Endothelial cell of hepatic sinusoid (primary cell): Measurements from ENCODE around the gene SUMO2.
"Not testable (repeated sequence)": the region's sequence is repeated elsewhere in the genome, so short reads cannot be mapped to it uniquely, and the experiment has no call there.

Experiments
- in situ Hi-C: cut with HindIII; loops from 2 replicates; pipeline ENCODE4 v1.10.0; 2017; ENCODE audit warnings: low sequenced_read_pairs

SUMO2 gene

DNA sequence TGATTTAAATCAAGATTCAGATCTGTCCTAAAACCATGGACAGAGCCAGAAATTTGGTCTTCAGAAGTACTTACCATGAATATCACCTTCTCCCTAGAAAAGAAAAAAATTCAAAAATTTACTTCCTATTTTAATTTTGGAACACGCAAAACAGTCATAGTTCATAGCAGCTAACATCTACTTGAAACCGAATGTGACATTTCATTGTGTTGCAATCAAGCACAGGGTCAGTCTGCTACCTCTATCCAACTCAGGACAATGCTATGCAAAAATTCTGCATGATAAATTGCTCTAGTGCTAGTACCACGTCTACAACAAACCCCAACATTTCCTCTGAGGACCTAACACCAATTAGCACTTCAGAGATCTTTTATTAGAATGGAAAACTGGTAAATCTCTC, 36.2 kb downstream of the SUMO2 start:
- in situ Hi-C loops: no loop called here

DNA sequence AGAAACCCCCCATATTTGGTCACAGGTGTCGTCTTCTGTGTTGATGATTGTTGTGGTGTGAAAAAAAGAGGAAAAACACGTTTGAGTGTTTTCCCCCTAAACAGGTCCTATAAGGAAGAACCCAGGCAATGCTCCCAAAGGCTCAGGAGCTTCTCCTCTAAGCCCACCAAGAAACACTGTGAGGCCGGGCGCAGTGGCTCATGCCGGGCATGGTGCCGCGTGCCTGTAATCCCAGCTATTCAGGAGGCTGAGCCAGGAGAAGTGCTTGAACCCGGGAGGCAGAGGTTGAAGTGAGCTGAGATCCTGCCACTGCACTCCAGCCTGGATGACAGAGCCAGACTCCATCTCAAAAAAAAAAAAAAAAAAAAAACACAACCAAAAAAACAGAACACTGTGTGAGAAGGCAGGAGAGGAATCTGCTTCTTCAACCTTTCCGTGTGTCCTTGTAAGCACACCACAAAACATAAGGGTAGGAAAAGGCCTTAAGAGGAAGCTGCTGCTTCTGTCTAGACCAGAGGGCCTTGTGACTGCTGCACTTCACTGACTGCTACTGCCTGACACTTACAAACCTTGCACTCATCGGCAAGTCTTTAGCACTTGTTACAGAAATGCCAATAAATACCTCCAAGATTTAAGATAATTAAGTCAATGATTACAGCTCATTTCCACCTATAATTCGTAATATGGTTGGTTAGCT, 37.8 kb downstream of the SUMO2 start:
- in situ Hi-C loops: no loop called here

DNA sequence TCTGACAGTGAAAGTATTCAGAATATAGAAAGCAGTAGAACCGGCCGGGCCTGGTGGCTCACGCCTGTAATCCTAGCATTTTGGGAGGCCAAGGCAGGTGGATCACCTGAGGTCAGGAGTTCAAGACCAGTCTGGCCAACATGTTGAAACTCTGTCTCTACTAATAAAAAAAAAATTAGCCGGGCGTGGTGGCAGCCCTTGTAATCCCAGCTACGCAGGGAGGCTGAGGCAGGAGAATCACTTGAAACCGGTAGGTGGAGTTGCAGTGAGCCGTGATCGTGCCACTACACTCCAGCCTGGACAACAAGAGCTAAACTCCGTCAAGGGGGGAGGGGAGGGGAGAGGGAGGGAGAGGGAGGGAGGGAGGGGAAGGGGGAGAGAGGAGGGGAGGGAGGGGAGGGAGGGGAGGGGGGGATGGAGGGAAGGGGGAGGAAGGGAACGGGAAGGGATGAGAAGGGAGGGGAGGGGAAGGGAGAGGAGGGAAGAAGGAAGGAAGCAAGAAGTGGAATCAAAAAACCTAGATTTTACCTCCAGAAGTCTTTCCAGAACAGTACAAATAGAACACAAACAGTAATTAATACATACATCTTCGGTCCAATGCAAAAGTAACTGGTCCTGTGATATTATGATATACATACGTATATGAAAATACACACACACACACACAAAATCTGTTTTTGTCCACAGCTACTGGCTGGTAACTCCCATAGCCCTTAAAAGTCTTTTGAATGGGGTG, 40.4 kb downstream of the SUMO2 start:
- in situ Hi-C loops: no loop called here

DNA sequence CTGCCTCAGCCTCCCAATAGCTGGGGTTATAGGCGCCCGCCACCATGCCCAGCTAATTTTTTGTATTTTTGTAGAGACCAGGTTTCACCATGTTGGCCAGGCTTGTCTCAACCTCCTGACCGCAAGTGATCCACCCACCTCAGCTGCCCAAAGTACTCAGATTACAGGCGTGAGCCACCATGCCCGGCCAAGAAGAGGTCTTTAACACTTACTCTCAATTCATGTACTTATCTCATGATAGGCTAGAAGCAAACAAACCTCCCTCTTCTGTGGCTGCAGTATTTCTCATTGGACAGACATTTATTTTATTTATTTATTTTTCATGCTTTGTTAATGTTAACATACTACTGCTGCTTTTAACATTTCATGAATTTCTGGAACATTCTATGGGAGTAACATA, 44.2 kb downstream of the SUMO2 start:
- in situ Hi-C loops: loop anchor here (5.0 kb wide), 1 partner anchor 96 kb away; no protein-coding TSS in a partner anchor

DNA sequence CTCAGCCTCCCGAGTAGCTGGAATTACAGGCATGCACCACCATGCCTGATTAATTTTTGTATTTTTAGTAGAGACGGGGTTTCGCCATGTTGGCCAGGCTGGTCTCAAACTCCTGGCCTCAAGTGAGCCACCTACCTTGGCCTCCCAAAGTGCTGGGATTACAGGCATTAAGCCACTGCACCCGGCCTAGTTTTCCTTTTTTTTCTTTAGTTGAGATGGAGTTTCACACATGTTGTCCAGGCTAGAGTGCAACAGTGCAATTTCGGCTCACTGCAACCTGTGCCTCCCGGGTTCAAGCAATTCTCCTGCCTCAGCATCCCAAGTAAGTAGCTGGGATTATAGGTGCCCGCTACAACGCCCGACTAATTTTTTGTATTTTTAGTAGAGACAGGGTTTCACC, 45.0 kb downstream of the SUMO2 start:
- in situ Hi-C loops: loop anchor here (5.0 kb wide), 1 partner anchor 95 kb away; no protein-coding TSS in a partner anchor

DNA sequence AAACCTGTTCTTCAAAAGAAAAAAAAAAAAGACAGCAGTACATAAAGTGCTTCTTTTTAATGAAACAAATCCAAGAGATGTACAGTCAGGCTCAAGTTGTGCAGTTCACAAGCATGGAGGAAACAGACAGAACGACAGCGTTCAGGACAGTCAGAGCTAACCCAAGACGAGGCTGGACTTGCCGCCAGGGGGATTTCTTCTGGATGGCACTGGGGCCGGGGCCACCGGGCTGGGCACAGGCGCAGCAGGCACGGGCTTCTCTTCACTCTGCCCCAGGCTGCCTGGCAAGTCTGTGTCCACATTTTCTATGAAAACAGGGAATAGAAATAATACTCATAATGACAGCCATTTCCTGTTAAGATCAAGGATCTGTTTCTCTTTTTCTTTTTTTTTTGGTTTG, 46.8 kb downstream of the SUMO2 start:
- in situ Hi-C loops: loop anchor here (5.0 kb wide), 1 partner anchor 94 kb away; no protein-coding TSS in a partner anchor

DNA sequence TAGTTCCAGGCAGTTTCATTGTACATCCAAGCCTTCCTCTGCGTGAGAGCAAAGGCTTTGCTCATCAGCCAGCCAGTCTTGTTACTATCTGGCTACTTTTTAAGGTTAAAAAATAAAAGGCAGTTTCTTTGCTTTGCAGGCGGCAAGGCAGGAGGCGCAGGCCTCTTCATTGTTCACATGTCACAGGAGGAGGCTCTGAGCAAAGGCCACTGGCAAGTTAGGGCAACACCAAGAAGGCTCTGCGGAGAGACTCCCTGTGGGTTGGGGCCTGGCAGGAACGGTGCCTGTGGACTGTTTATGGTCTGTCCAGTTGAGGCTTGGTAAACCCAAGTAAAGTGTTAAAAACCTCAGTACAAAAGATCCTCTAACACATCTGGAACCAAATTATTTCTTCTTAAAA, 47.3 kb downstream of the SUMO2 start:
- in situ Hi-C loops: loop anchor here (5.0 kb wide), 1 partner anchor 93 kb away; no protein-coding TSS in a partner anchor

DNA sequence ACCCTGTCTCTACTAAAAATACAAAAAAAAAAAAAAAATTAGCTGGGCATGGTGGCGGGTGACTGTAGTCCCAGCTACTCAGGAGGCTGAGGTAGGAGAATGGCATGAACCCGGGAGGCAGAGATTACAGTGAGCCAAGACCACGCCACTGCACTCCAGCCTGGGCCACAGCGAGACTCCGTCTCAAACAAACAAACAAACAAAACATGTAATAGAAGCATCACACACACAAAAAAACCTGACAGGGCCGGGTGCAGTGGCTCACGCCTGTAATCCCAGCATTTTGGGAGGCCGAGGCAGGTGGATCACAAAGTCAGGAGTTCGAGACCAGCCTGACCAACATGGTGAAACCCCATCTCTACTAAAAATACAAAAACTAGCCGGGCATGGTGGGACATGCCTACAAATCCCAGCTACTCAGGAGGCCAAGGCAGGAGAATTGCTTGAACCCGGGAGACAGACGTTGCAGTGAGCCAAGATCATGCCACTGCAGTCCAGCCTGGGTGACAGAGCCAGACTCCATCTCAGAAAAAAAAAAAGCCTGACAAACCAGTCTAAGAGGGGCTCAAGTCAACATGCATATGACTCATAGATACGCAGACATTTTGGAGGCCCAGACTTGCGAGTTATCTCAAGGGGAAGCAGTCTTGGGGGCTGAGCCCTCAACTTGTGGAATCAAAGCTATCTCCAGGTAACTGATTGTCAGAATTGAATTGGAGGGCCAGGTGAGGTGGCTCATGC, 49.0 kb downstream of the SUMO2 start:
- in situ Hi-C loops: not testable (repeated sequence)

DNA sequence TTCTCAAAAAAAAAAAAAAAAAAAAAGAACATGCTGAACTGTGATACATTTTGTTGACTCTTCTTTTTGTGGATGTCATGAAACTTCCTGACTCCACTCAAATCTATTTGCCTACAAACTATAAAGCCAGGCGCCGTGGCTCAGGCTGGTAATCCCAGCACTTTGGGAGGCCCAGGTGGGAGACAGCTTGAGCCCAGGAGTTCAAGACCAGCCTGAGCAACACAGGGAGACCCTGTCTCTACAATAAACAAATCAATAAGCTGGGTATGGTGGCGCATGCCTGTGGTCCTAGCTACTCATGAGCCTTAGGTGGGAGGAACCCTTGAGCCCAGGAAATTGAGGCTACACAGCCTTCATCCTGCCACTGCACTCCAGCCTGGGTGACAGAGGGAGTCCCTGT, 49.8 kb downstream of the SUMO2 start:
- in situ Hi-C loops: no loop called here

DNA sequence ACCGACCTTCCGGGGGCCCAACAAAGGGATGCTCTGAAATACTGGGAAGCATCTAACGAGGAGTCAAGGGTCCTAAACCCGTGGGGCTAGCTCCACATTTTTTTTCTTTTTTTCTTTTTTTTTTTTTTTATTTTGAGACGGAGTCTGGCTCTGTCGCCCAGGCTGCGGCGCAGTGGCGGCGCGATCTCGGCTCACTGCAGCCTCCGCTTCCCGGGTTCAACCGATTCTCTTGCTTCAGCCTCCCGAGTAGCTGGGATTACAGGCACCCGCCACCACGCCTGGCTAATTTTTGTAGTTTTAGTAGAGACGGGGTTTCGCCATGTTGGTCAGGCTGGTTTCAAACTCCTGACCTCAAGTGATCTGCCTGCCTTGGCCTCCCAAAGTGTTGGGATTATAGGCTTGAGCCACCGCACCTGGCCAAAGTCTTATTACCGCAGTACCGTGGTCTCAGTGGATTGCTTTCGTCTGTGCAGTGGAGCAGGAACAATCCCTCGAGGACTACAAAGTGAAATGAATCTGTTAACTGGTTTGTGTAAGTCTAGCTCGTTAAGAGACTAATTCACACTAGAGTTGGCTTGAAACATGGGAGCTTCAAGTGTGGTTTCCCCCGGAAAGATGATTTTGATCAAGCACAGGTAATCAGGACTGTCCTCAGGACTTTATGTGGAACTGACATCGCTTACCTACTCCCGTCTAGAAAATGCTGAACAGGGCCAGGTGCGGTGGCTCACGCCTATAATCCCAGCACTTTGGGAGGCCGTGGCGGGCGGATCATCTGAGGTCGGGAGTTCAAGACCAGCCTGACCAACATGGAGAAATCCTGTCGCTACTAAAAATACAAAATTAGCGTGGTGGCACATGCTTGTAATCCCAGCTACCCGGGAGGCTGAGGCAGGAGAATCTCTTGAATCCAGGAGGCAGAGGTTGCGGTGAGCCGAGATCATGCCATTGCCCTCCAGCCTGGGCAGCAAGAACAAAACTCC, 50.5 kb downstream of the SUMO2 start:
- in situ Hi-C loops: not testable (repeated sequence)

DNA sequence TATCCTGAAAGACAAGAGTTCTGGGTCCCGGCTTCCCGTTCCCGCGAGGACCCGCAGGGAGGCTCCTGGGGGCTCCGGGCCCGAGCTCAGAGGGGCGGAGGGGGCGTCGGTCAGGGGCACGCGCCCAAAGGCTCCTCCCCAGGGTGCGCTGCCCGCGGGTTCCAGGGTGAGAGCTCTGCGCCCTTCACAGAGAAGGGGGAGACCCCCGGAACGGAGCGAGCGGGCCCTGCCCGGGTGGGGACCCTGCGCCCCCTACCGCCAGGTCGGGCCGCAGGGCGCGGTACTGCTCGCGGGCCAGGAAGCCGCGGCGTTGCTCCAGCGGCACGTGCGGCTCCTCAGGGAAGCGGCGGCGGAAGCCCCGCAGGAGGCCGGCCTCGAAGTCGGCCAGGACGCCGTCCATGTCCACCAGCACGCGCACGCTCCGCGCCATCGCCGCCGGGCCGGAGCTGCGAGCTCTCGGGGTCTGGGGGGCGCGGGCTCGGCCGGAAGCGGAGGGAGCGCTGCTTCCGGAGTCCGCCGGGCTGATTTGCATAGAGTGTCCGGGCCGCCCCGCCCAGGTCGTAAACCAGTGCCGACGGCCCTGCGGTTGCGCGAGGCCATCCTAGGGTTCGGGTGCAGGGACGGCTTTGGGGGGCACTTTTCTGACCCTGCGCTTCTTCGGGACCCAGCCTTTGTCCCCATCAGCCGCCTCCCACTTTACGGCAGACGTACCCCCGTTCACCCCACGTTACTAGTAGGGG, 51.3 kb downstream of the SUMO2 start, which contains the start of gene NT5C:
Gene NT5C, minus strand, starts transcription at position 465 of the 740 bp plus-strand sequence. Its CDS starts 35 bp downstream, at position 430.
- in situ Hi-C loops: no loop called here

DNA sequence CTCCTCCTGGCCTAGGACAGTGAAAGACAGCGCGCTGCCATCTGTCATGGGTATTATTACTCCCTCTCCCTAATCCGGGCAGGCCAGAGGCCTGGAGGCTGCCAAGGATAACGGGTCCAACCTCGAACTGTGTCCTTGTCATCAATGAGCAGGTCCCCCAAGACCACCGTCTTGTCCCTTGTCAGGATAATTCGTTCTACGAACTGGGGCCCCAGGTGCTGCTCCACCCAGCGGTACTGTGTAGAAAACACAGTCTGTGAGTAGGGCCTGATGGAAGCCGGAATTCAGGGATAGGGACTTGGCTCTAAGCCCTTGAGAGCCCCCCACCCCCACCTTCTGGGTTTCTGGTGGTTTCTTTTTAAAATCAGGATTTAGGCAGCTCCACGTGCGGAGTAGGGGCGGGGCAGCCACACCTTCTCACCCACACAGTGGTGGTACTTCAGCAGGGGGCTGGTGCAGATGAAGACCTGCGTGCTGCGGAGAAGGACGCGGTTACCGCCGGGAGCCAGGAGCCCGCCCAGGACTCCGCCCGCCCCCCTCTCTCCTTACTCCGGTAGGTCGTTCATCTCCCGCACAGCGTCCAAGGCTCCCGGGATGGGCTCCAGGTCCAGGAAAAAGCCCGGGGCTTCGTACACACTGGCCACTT, 52.0 kb downstream of the SUMO2 start:
- in situ Hi-C loops: no loop called here

DNA sequence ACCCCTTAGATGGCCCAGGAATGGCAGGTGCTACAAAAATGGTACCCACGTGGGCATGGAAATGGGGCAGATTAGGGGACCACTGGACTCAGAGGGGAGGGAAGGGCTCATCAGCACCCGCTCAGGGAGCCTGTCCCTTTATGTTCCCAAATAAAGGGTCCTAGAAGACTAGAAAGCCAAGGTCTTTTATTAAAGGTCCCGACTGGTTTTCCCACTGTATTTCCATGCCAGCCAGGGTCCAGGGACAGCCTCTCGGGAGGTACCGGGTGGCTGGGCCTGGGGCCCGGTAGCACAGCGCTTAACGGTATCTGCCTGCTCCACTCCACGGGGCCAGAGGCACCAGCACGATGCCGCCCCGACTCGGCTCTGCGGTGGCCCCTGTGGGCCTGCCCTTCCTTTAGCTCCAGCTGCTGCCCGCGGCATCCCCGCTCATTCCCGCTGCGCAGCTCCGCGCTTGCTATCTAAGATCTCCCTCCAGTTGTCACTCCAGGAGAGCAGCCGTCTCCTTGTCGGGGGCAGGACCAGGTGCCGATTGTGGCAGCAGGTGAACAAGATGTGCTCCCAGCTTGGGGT, 52.6 kb downstream of the SUMO2 start:
- in situ Hi-C loops: no loop called here

DNA sequence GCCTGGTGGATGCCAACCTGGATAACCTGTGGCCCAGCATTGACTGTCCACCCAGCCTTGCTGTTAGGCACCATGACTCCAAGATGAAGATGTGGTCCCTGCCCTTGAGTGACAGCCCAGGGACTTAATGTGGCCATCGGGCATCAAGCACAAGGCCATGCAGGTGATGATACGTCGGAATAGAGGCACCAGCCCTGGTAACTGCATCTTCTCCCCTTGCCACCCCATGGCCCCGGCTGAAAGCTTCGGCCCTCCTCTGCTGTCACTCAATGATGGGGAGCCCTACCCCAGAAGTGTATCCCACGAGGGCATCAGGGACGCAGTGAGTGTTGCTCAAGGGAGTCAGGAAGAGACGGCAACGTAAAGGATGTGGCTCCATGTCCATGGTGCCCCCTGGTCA, 53.2 kb downstream of the SUMO2 start:
- in situ Hi-C loops: no loop called here

DNA sequence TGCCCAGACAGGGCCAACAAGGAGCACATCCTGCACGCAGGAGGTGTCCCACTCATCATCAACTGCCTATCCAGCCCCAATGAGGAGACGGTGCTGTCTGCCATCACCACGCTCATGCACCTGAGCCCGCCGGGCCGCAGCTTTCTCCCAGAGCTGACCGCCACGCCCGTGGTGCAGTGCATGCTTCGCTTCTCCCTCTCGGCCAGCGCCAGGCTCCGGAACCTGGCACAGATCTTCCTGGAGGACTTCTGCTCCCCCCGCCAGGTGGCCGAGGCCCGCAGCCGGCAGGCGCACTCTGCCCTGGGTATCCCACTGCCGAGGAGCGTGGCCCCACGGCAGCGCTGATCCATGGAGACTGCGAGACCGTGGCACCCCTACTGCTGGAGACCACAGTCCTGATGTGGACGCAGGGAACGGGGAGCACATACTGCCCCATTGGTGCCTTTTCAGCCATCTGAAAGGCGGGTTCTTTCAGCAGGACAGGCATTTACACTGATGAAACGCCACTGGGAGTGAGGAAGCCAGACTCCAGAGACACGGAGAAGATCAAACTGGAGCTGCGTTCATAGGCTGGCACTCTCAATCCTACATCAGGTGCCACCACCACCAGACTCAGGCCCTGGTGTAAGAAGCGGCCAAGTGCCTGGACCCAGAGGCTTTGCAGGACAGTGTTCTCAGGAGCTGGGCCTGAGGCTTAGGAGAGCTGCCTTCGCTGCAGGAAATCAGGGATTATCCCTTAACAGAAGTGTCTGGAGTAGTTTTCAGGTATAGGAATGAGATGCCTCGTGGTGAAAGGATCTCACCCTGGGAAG, 53.9 kb downstream of the SUMO2 start:
- in situ Hi-C loops: no loop called here

DNA sequence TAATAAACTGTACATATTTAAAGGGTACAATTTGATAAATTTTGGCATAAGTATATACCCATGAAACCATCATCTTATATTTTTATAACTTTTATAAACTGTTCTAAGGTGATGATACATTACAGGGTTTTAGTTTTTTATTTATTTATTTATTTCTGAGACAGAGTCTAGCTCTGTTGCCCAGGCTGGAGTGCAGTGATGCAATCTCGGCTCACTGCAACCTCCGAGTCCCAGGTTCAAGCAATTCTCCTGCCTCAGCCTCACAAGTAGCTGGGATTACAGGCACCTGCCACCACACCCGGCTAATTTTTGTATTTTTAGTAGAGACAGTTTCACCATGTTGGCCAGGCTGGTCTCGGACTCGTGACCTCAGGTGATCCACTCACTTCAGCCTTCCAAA, 54.8 kb downstream of the SUMO2 start:
- in situ Hi-C loops: not testable (repeated sequence)

DNA sequence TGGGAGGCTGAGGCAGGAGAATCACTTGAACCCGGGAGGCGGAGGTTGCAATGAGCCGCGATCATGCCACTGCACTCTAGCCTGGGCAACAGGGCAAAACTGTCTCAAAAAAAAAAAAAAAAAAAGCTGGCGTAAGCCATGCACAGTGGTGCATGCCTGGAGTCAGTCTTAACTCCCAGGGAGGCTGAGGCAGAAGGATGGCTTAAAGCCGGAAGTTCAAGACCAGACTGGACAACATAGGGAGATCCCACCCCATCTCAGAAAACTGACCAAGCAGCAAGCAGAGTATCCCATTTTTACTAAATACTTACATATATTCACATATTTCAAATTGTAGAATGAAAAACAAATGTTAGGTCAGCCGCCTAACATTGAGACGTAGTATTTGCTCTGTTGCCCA, 55.8 kb downstream of the SUMO2 start:
- in situ Hi-C loops: no loop called here

DNA sequence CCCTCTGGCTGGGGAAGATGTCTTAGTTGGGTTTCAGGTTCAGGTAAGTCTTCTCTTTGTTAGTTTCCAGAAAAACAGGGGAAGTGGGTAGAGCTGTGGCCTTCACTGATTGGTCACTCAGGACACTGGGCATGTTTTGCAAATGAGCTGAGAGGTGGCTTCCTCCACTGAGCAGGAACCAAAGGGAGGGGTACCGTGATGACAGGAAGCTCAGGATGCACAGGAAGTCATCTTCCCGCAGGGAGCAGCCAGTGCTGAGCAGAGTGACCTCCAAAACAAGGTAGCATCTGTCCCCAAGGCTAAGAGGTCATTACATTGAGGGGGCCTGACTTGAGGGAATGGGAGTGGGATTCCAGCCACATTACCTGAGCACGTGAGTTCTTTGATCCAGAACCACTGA, 56.8 kb downstream of the SUMO2 start:
- in situ Hi-C loops: no loop called here
